AG04450 (cell line): Measurements from ENCODE around the gene CCL28. TPM values are rescaled to one million over a fixed set of nuclear protein-coding genes. Genes with fewer than 3 reads are reported as not detected.

Source experiments
- CTCF ChIA-PET: fragments of 300-600, 350-600 bp; formaldehyde crosslinking; extraction: SDS; loops from one replicate; lab custom pipeline; 2022; ENCODE audit warnings: antibody characterized with exemption, inconsistent platforms; lab: Charles Lee
- POLR2A ChIA-PET: fragments of 350-600 bp; formaldehyde crosslinking; extraction: SDS; loops from one replicate; lab custom pipeline; 2021; ENCODE audit warnings: antibody characterized with exemption, inconsistent platforms; lab: Yijun Ruan, JAX
- DNase-seq: peaks from one replicate; pipeline ENCODE4 v3.0.0-alpha.2; 2011; ENCODE audit warnings: low read depth, low spot score
- H3K27ac ChIP-seq: one replicate; pipeline ENCODE4 v1.5.1; 2012; ENCODE audit warnings: low read depth, low read length, control low read depth
- H3K27me3 ChIP-seq: one replicate; pipeline ENCODE4 v1.6.0; 2012; ENCODE audit warnings: low read length; ENCODE audit not compliant: control insufficient read depth, insufficient read depth
- H3K4me3 ChIP-seq: 2 replicates; pipeline ENCODE4 v1.5.1; 2011; ENCODE audit warnings: mild to moderate bottlenecking, low read depth, low read length, control low read depth
- H3K9me3 ChIP-seq: 2 replicates; pipeline ENCODE4 v1.5.1; 2012; ENCODE audit warnings: low read length; ENCODE audit not compliant: control insufficient read depth, insufficient read depth
- CTCF ChIP-seq: IDR thresholded peaks from 2 replicates; pipeline ENCODE4 v1.5.1; 2011; ENCODE audit warnings: low read depth, low read length, control low read depth, inconsistent platforms
- polyA plus RNA-seq: library from polyadenylated mRNA; depleted of rRNA; stranded (reverse); fragments of >200 nt; gene quantifications from 2 replicates; pipeline ENCODE4 v1.2.3, GENCODE V29; 2011

The CCL28 gene
- polyA plus RNA-seq, 1 experiment: 0.04 TPM

GRCh38 chr5:43433382-43433781 is 21.2 kb upstream of the CCL28 start:
- ChIA-PET CTCF (interaction anchor here (1.2 kb wide), 1 partner anchor 44 kb away, joined by 4 read pairs; no protein-coding TSS in a partner anchor), POLR2A (no interaction called here)
- no peak for DNase-seq
- no peak overlapping the region for H3K4me3 ChIP-seq
- no peak overlapping the region for H3K27ac ChIP-seq
- no peaks in the 10 kb centered on the region for H3K9me3 ChIP-seq
- no peaks in the 10 kb centered on the region for H3K27me3 ChIP-seq
- TF ChIP-seq CTCF: no peak

GRCh38 chr5:43432486-43433375 is 20.5 kb upstream of the CCL28 start:
- no peak for DNase-seq
- ChIA-PET POLR2A (no interaction called here), CTCF (interaction anchor here (1.2 kb wide), 1 partner anchor 43 kb away, joined by 4 read pairs; no protein-coding TSS in a partner anchor)
- Histone ChIP-seq H3K27me3 (no peaks in the 10 kb centered on the region), H3K9me3 (no peaks in the 10 kb centered on the region), H3K27ac (no peak overlapping the region), H3K4me3 (no peak overlapping the region)
- TF ChIP-seq CTCF: no peak

- DNase-seq: no peak
- POLR2A ChIA-PET: no interaction called here
- no peak overlapping the region for H3K4me3 ChIP-seq
- no peak for TF ChIP-seq CTCF
- CTCF ChIA-PET: interaction anchor here (0.7 to 1.0 kb wide), 2 partner anchors 40 to 54 kb away, joined by 3 read pairs; partner anchors contain the start of gene TMEM267
- H3K27ac ChIP-seq: no peak overlapping the region
- no peaks in the 10 kb centered on the region for H3K9me3 ChIP-seq
- H3K27me3 ChIP-seq: no peaks in the 10 kb centered on the region
Measured at GRCh38 chr5:43429706-43430105, 17.5 kb upstream of the CCL28 start.

- no peak overlapping the region for H3K4me3 ChIP-seq
- no peak for DNase-seq
- CTCF ChIA-PET: interaction anchor here (0.7 to 1.0 kb wide), 2 partner anchors 39 to 55 kb away, joined by 3 read pairs; partner anchors contain the start of gene TMEM267
- no peak for TF ChIP-seq CTCF
- H3K9me3 ChIP-seq: no peaks in the 10 kb centered on the region
- no peak overlapping the region for H3K27ac ChIP-seq
- POLR2A ChIA-PET: no interaction called here
- no peaks in the 10 kb centered on the region for H3K27me3 ChIP-seq
Measured at GRCh38 chr5:43429016-43429415, 16.8 kb upstream of the CCL28 start.

GRCh38 chr5:43427306-43427705 is 15.1 kb upstream of the CCL28 start:
- ChIA-PET CTCF (no interaction called here), POLR2A (no interaction called here)
- Histone ChIP-seq H3K27me3 (no peaks in the 10 kb centered on the region), H3K9me3 (no peaks in the 10 kb centered on the region), H3K4me3 (no peak overlapping the region), H3K27ac (no peak overlapping the region)
- DNase-seq: no peak
- TF ChIP-seq CTCF: no peak
